GM12878 (cell line): ENCODE measurements around the gene GARNL3. TPM values are rescaled to one million over a fixed set of nuclear protein-coding genes. Genes with fewer than 3 reads are reported as not detected.

Experiments used
- MXI1 ChIP-seq: fragments of 150-350 bp; IDR thresholded peaks from 2 replicates; pipeline ENCODE4 v1.6.1; 2011; ENCODE audit warnings: low read depth, mild to moderate bottlenecking, inconsistent platforms, low read length, improper control_type of control experiment
- NR2C2 ChIP-seq: IDR thresholded peaks from 2 replicates; pipeline ENCODE4 v1.6.1; 2011; ENCODE audit warnings: borderline replicate concordance, low read depth; ENCODE audit not compliant: control insufficient read depth, insufficient read length
- PAX8 ChIP-seq: fragments of 450-650 bp; IDR thresholded peaks from 2 replicates; pipeline ENCODE4 v1.6.1; 2017; ENCODE audit warnings: mild to moderate bottlenecking, moderate library complexity
- ZBTB4 ChIP-seq: fragments of 450-650 bp; formaldehyde crosslinking; IDR thresholded peaks from 2 replicates; pipeline ENCODE4 v1.4.0; 2022; ENCODE audit warnings: mild to moderate bottlenecking, moderate library complexity
- polyA plus RNA-seq, 11 experiments: library from polyadenylated mRNA; depleted of rRNA in 4 of 11; unstranded in 6 of 11; stranded (reverse) in 5 of 11; fragments of >200 nt; fragmentation: Nextera tagmentation in 4 of 11; fragmentation: Illumina TruSeq in 1 of 11; extraction: Ambion mirVana in 4 of 11; extraction: Trizol in 1 of 11; gene quantifications; 1 replicate in 1 of 11; 2 replicates in 10 of 11; pipeline versions ENCODE4 v1.2.1 to v1.2.3, GENCODE V29; 2011 to 2016; ENCODE audit warnings: inconsistent platforms in 2 of 11, missing spikeins in 2 of 11, low read depth in 1 of 11
- total RNA-seq, 4 experiments: library from RNA; depleted of rRNA in 3 of 4; stranded (reverse); fragments of >200 nt in 3 of 4; fragmentation: Illumina TruSeq in 1 of 4; extraction: Trizol in 1 of 4; gene quantifications; 2 replicates each; pipeline versions ENCODE4 v1.2.1 to v1.2.3, GENCODE V29; 2013 to 2021

GARNL3 gene
- total and polyA plus RNA-seq, 10 of the 15 experiments (the other 5 are each of a cell fraction or from before 2014, with no cell fraction given), result 0.89 to 13.2 (median 6.3) TPM

DNA sequence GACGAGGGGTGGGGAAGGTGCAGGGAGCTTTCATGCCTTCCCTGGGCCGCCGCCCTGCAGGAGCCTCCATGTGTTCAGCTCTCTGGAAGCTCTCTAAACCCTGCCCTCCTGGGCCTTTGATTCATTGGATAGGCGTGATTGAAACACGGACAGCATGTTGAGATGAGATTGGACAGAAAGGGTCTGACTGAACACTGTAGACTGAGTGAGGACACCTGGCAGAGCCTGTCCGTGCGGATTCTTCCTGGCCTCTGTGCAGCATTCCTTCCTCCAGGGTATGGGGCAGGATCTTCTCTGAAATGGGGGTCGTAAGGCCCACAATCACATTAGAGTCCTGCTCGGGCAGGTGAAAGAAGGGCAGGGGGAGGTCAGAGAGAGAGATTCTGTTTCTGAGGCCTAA is 173.8 kb downstream of the GARNL3 start (continued):
- TF ChIP-seq MXI1 (no peak), PAX8 (no peak), ZBTB4 (CRISPR knock-in tag) (no peak), NR2C2 (no peak)

Other genes with a start within 250 kb of the GARNL3 start
- 0.71 and 1.1 TPM in 2 replicates for gene ANGPTL2, start 142.1 kb upstream of the GARNL3 start, total RNA-seq (2014; rRNA removed)
- gene ANGPTL2, start 142.1 kb upstream of the GARNL3 start, total RNA-seq (2014; rRNA removed; fragmentation: Illumina TruSeq; extraction: Trizol), result 0.49 and 0.55 TPM in 2 replicates
- 1.6 TPM in 2 replicates for gene ANGPTL2, start 142.1 kb upstream of the GARNL3 start, total RNA-seq (2021)
- not detected in 2 replicates for gene ANGPTL2, start 142.1 kb upstream of the GARNL3 start, polyA plus RNA-seq (2011; rRNA removed)
- gene ANGPTL2, start 142.1 kb upstream of the GARNL3 start, polyA plus RNA-seq (2014; fragmentation: Illumina TruSeq; extraction: Trizol), result 1.2 and 2.6 TPM in 2 replicates
- under 1 TPM; 0.13 to 0.38 TPM for gene ANGPTL2, start 142.1 kb upstream of the GARNL3 start, polyA plus RNA-seq (2014; fragmentation: Nextera tagmentation; extraction: Ambion mirVana)
- 0.75 and 0.87 TPM in 2 replicates for gene ANGPTL2, start 142.1 kb upstream of the GARNL3 start, polyA plus RNA-seq (2014; rRNA removed)
- under 1 TPM; 0.76 to 0.82 TPM for gene ANGPTL2, start 142.1 kb upstream of the GARNL3 start, polyA plus RNA-seq (2016; fragmentation: Nextera tagmentation; extraction: Ambion mirVana)
- 11.4 and 17.5 TPM in 2 replicates for gene SLC2A8, start 132.4 kb downstream of the GARNL3 start, total RNA-seq (2014; rRNA removed)
- 4.6 and 4.7 TPM in 2 replicates for gene SLC2A8, start 132.4 kb downstream of the GARNL3 start, total RNA-seq (2014; rRNA removed; fragmentation: Illumina TruSeq; extraction: Trizol)
- gene SLC2A8, start 132.4 kb downstream of the GARNL3 start, total RNA-seq (2021), result 13.3 and 13.7 TPM in 2 replicates
- 2.9 and 6.3 TPM in 2 replicates for gene SLC2A8, start 132.4 kb downstream of the GARNL3 start, polyA plus RNA-seq (2011; rRNA removed)
- 1.6 and 3.3 TPM in 2 replicates for gene SLC2A8, start 132.4 kb downstream of the GARNL3 start, polyA plus RNA-seq (2014; fragmentation: Illumina TruSeq; extraction: Trizol)
- 1 to 10 TPM in 1 of 2 experiments, under 1 TPM in 1; 0.31 to 1.4 TPM for gene SLC2A8, start 132.4 kb downstream of the GARNL3 start, polyA plus RNA-seq (2014; fragmentation: Nextera tagmentation; extraction: Ambion mirVana)
- 13.9 and 16.3 TPM in 2 replicates for gene SLC2A8, start 132.4 kb downstream of the GARNL3 start, polyA plus RNA-seq (2014; rRNA removed)
- gene SLC2A8, start 132.4 kb downstream of the GARNL3 start, polyA plus RNA-seq (2016; fragmentation: Nextera tagmentation; extraction: Ambion mirVana), result 10 to 100 TPM; 16.8 to 22.7 TPM
- 11.2 and 14.1 TPM in 2 replicates for gene ZNF79, start 159.6 kb downstream of the GARNL3 start, total RNA-seq (2014; rRNA removed)
- gene ZNF79, start 159.6 kb downstream of the GARNL3 start, total RNA-seq (2014; rRNA removed; fragmentation: Illumina TruSeq; extraction: Trizol), result 9.8 and 11.1 TPM in 2 replicates
- 10.2 and 12.4 TPM in 2 replicates for gene ZNF79, start 159.6 kb downstream of the GARNL3 start, total RNA-seq (2021)
- gene ZNF79, start 159.6 kb downstream of the GARNL3 start, polyA plus RNA-seq (2011; rRNA removed), result 9.9 and 12.2 TPM in 2 replicates
- gene ZNF79, start 159.6 kb downstream of the GARNL3 start, polyA plus RNA-seq (2014; fragmentation: Illumina TruSeq; extraction: Trizol), result 9.5 and 11.9 TPM in 2 replicates
- 1 to 10 TPM; 1.8 to 2.0 TPM for gene ZNF79, start 159.6 kb downstream of the GARNL3 start, polyA plus RNA-seq (2014; fragmentation: Nextera tagmentation; extraction: Ambion mirVana)
- 8.7 and 9.3 TPM in 2 replicates for gene ZNF79, start 159.6 kb downstream of the GARNL3 start, polyA plus RNA-seq (2014; rRNA removed)
- 10 to 100 TPM; 12.9 to 14.0 TPM for gene ZNF79, start 159.6 kb downstream of the GARNL3 start, polyA plus RNA-seq (2016; fragmentation: Nextera tagmentation; extraction: Ambion mirVana)
- 2,340 and 2,418 TPM in 2 replicates for gene RPL12, start 186.6 kb downstream of the GARNL3 start, total RNA-seq (2014; rRNA removed)
- 4,535 and 4,622 TPM in 2 replicates for gene RPL12, start 186.6 kb downstream of the GARNL3 start, total RNA-seq (2014; rRNA removed; fragmentation: Illumina TruSeq; extraction: Trizol)
- gene RPL12, start 186.6 kb downstream of the GARNL3 start, total RNA-seq (2021), result 2,052 and 2,163 TPM in 2 replicates
- 2,640 and 2,932 TPM in 2 replicates for gene RPL12, start 186.6 kb downstream of the GARNL3 start, polyA plus RNA-seq (2011; rRNA removed)
- 4,925 and 5,544 TPM in 2 replicates for gene RPL12, start 186.6 kb downstream of the GARNL3 start, polyA plus RNA-seq (2014; fragmentation: Illumina TruSeq; extraction: Trizol)
- 1,000 to 10,000 TPM; 3,077 to 3,412 TPM for gene RPL12, start 186.6 kb downstream of the GARNL3 start, polyA plus RNA-seq (2014; fragmentation: Nextera tagmentation; extraction: Ambion mirVana)
- 3,446 and 3,776 TPM in 2 replicates for gene RPL12, start 186.6 kb downstream of the GARNL3 start, polyA plus RNA-seq (2014; rRNA removed)
- gene RPL12, start 186.6 kb downstream of the GARNL3 start, polyA plus RNA-seq (2016; fragmentation: Nextera tagmentation; extraction: Ambion mirVana), result 1,000 to 10,000 TPM in 1 of 2 experiments, 100 to 1,000 TPM in 1; 961 to 1,005 TPM
- gene LRSAM1, start 186.7 kb downstream of the GARNL3 start, total RNA-seq (2014; rRNA removed), result 13.1 and 13.7 TPM in 2 replicates
- gene LRSAM1, start 186.7 kb downstream of the GARNL3 start, total RNA-seq (2014; rRNA removed; fragmentation: Illumina TruSeq; extraction: Trizol), result 5.8 and 5.9 TPM in 2 replicates
- gene LRSAM1, start 186.7 kb downstream of the GARNL3 start, total RNA-seq (2021), result 18.9 and 20.4 TPM in 2 replicates
- gene LRSAM1, start 186.7 kb downstream of the GARNL3 start, polyA plus RNA-seq (2011; rRNA removed), result 7.5 and 9.7 TPM in 2 replicates
- 4.5 and 6.9 TPM in 2 replicates for gene LRSAM1, start 186.7 kb downstream of the GARNL3 start, polyA plus RNA-seq (2014; fragmentation: Illumina TruSeq; extraction: Trizol)
- gene LRSAM1, start 186.7 kb downstream of the GARNL3 start, polyA plus RNA-seq (2014; fragmentation: Nextera tagmentation; extraction: Ambion mirVana), result under 1 TPM; 0.14 to 0.53 TPM
- gene LRSAM1, start 186.7 kb downstream of the GARNL3 start, polyA plus RNA-seq (2014; rRNA removed), result 14.3 and 14.8 TPM in 2 replicates
- 10 to 100 TPM; 18.4 to 23.4 TPM for gene LRSAM1, start 186.7 kb downstream of the GARNL3 start, polyA plus RNA-seq (2016; fragmentation: Nextera tagmentation; extraction: Ambion mirVana)